ENCODE data around the gene SUPT7L. TPM values are rescaled to one million over a fixed set of nuclear protein-coding genes. Genes with fewer than 3 reads are reported as not detected.
"Not testable (repeated sequence)": the region's sequence is repeated elsewhere in the genome, so short reads cannot be mapped to it uniquely, and the experiment has no call there.

SUPT7L gene
- total RNA-seq, 1 experiment from 2014 or later: 22.4 TPM

- Histone ChIP-seq H3K4me1 (ENCODE audit: control insufficient read depth, insufficient read depth, low read length) (no peaks in the 10 kb centered on the region), H3K4me3 (ENCODE audit: low read depth in 2 of 2, low read length in 2 of 2) (no peak overlapping the region), H3K27ac (ENCODE audit: low read length) (no peak overlapping the region), H3K27me3 (ENCODE audit: control insufficient read depth, insufficient read depth, low read length) (no peaks in the 10 kb centered on the region), H3K36me3 (ENCODE audit: control insufficient read depth, insufficient read depth, low read length) (peaks cover 18% of the 10 kb centered on the region), H3K9me3 (ENCODE audit: control insufficient read depth, insufficient read depth, low read depth, low read length) (no peaks in the 10 kb centered on the region)
- ATAC-seq (no peak), DNase-seq (ENCODE audit: low read depth, low spot score) (no peak)
- intact Hi-C loops (cut with micrococcal nuclease; ENCODE audit: unreplicated experiment): no loop called here
- in situ Hi-C loops (cut with HindIII; ENCODE audit: low pct_unique_long_range_greater_than_20kb, low sequenced_read_pairs): no loop called here
- no TSS peak for BruUV-seq (replicated peaks)
- TF ChIP-seq POLR2AphosphoS5 (IDR thresholded peaks at IDR 0.05; ENCODE audit: low read depth, low read length) (no peak), TCF7L2 (IDR thresholded peaks at IDR 0.05; ENCODE audit: low read depth, low read length) (no peak), REST (IDR thresholded peaks at IDR 0.05; ENCODE audit: insufficient read depth in 1 of 2, low read depth in 2 of 2, low read length in 1 of 2) (no peak), SIN3A (IDR thresholded peaks at IDR 0.05; ENCODE audit: borderline replicate concordance, insufficient read depth, low read depth, low read length) (no peak), CTCF (IDR thresholded peaks at IDR 0.05) (no peak)
- CTCF ChIA-PET: no interaction called here
- POLR2A ChIA-PET: no interaction called here
Measured at GRCh38 chr2:27687232-27687631, 23.8 kb upstream of the SUPT7L start.

GRCh38 chr2:27685577-27685976 is 22.2 kb upstream of the SUPT7L start:
- no peak for TF ChIP-seq REST (IDR thresholded peaks at IDR 0.05; ENCODE audit: insufficient read depth in 1 of 2, low read depth in 2 of 2, low read length in 1 of 2)
- no peak for TF ChIP-seq TCF7L2 (IDR thresholded peaks at IDR 0.05; ENCODE audit: low read depth, low read length)
- TF ChIP-seq CTCF (IDR thresholded peaks at IDR 0.05): no peak
- TF ChIP-seq POLR2AphosphoS5 (IDR thresholded peaks at IDR 0.05; ENCODE audit: low read depth, low read length): no peak
- TF ChIP-seq SIN3A (IDR thresholded peaks at IDR 0.05; ENCODE audit: borderline replicate concordance, insufficient read depth, low read depth, low read length): no peak
- peaks cover 18% of the 10 kb centered on the region for H3K36me3 ChIP-seq (ENCODE audit: control insufficient read depth, insufficient read depth, low read length)
- H3K27me3 ChIP-seq (ENCODE audit: control insufficient read depth, insufficient read depth, low read length): no peaks in the 10 kb centered on the region
- CTCF ChIA-PET: no interaction called here
- ATAC-seq: no peak
- POLR2A ChIA-PET: interaction anchor here (0.5 kb wide), 1 partner anchor 12 kb away, joined by 3 read pairs; no protein-coding TSS in a partner anchor
- DNase-seq (ENCODE audit: low read depth, low spot score): no peak
- no peaks in the 10 kb centered on the region for H3K4me1 ChIP-seq (ENCODE audit: control insufficient read depth, insufficient read depth, low read length)
- H3K27ac ChIP-seq (ENCODE audit: low read length): no peak overlapping the region
- no TSS peak for BruUV-seq (replicated peaks)
- in situ Hi-C loops (cut with HindIII; ENCODE audit: low pct_unique_long_range_greater_than_20kb, low sequenced_read_pairs): no loop called here
- no peaks in the 10 kb centered on the region for H3K9me3 ChIP-seq (ENCODE audit: control insufficient read depth, insufficient read depth, low read depth, low read length)
- intact Hi-C loops (cut with micrococcal nuclease; ENCODE audit: unreplicated experiment): no loop called here
- H3K4me3 ChIP-seq (ENCODE audit: low read depth in 2 of 2, low read length in 2 of 2): no peak overlapping the region

- H3K4me3 ChIP-seq (ENCODE audit: low read depth in 2 of 2, low read length in 2 of 2); H3K9me3 ChIP-seq (ENCODE audit: control insufficient read depth, insufficient read depth, low read depth, low read length); H3K27ac ChIP-seq (ENCODE audit: low read length); intact Hi-C loops (cut with micrococcal nuclease; ENCODE audit: unreplicated experiment); in situ Hi-C loops (cut with HindIII; ENCODE audit: low pct_unique_long_range_greater_than_20kb, low sequenced_read_pairs); DNase-seq (ENCODE audit: low read depth, low spot score); POLR2A ChIA-PET; ATAC-seq; BruUV-seq (replicated peaks); H3K4me1 ChIP-seq (ENCODE audit: control insufficient read depth, insufficient read depth, low read length); H3K27me3 ChIP-seq (ENCODE audit: control insufficient read depth, insufficient read depth, low read length): not testable (repeated sequence)
- CTCF ChIA-PET: interaction anchor here (0.6 to 0.9 kb wide), 2 partner anchors 272 to 403 kb away, joined by 3 to 8 read pairs; no protein-coding TSS in a partner anchor
- peaks cover 18% of the 10 kb centered on the region for H3K36me3 ChIP-seq (ENCODE audit: control insufficient read depth, insufficient read depth, low read length)
Measured at GRCh38 chr2:27685006-27685405, 21.6 kb upstream of the SUPT7L start.

Data from Panc1 (cell line).